GDM1 (cell line): ENCODE data around the gene FAM229A.

Experiments used
- DNase-seq: peaks from one replicate; lab custom pipeline; 2025; lab: John Stamatoyannopoulos, UW

Gene FAM229A

DNA sequence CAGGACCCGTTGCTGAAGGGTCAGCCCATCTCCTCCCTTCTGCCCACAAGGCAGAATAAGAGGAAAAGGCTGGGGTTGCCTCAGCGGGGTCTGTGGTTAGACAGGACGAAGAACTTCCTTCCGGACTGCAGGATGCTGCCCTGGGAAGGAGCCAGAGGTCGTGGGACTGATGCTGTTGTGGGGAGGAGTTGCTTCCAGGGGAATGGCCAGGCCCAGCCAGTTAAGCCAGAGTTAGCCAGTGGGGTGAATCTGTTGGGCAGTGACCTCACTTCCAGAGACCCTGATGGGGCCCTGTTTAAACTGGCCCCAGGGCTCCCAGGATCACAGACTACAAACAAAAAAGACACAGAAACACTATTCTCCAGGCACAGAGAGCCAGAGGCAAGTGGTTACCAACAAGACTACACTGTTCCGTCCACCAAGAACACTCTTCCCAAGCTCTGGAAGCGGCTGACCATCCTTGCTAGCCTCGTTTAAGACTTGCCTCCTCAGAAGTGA, 13.0 kb downstream of the FAM229A start:
- DNase-seq, result peak; percentile 68

GRCh38 chr1:32346532-32347157, 15.6 kb downstream of the FAM229A start:
- DNase-seq, result no peak

DNA sequence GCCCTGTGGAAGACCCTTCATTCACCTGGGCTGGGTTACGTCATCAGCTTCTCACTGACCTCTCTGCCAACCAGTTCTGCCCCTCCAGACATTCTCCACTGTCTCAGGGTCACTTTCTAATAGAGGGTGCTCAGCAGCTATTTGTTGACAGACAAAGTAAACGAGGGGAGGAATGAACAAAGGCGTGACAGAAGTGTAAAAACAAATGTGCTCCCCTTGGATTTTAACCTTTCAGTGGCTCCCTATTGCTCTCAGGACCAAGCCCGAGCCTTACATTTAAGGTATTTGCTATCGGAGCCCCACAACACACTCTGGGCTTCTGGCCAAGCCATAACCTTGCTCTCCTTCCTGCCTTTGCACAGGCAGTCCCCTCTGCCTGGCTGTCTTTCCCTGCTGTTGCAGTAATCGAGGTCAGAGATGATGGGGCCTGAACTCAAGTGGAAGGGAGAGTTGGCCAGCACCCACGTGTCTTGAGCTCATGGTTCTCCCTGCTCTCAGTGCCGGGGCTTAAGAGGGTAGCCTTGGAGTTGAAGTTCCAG, 16.9 kb downstream of the FAM229A start:
- DNase-seq, result peak; percentile 51

- no peak for DNase-seq
These were observed 19.6 kb downstream of the FAM229A start for GRCh38 chr1:32342704-32343103.

DNA sequence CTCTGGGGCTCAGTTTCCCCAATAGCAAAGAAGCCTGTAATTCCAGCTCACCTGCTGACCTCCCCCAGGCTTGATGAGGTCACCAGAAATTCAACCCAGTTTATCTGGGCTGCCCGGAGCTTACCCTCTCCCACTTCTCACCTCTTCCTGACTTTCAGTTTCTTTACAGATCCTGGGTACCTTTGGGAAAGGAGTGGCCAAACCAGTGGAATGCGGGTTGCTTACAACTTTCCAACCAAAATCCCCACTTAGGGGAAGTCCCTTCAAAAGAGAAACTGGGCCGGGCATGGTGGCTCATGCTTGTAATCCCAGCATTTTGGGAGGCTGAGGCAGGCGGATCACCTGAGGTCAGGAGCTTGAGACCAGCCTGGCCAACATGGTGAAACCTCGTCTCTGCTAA, 20.3 kb downstream of the FAM229A start:
- DNase-seq, result no peak

DNA sequence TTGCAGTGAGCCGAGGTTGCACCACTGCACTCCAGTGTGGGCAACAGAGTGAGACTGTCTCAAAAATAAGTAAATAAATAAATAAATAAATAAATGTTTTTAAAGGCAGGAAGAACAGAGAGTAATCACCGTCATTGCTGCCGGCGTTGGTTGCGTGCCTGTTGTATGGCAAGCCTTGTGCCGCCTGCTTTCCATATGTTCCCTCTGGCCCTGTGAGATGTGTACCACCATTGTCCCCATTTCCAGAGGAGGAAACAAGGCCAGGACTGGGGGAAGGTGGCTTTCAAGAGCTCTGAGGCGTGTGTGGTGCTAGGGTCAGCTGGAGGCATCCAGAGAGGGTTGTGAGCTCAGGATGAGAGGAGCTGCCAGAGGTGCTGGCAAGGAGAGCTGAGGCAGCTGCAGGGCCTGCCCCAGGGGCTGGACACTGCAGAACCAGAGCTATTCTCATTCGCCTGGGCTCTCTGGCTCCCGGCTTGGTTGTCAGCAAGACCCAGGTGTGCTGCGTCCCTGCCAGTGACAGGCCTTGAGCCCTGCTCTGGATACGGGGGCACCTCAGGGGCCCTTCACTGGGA, 21.0 kb downstream of the FAM229A start:
- no peak for DNase-seq

GRCh38 chr1:32339363-32339978, 22.8 kb downstream of the FAM229A start:
- peak; percentile 50 for DNase-seq

GRCh38 chr1:32338637-32339145, 23.6 kb downstream of the FAM229A start:
- DNase-seq, result no peak

GRCh38 chr1:32337855-32338636, 24.2 kb downstream of the FAM229A start:
- peak; percentile 64 for DNase-seq

DNA sequence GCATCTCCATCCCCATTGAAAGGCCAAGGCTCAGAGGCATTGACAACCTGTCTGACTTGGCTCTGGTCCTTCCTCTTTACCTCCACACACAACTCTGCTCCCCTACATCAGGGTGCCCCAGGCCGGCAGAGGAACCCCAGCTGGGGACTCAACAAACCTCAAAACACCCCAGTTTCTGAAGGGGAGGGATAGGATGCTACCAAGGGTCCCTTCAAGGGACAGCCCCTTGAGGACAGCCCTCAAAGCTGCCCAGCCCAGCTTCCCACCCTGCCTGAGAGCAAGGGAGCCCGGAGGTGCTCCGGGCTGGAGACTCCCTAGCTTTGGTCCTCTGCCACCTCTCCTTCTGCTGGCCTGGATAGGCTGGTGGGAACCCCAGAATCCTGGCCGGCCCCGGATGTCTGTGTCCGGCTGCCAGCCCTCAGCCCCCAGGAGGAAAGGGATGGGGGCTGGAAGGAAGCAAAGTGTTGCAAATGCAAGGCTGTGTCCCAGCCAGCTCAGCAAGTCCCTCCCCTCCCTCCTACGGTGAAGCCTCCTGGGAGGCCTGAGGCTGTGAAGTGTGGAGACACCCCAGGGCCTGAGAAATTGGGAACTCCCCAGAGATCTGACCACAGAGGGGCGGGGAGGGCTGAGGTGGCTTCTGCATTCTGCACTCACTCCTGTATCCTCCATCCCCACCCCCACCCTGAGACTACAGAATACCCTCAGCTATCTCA, 25.2 kb downstream of the FAM229A start:
- DNase-seq, result peak; percentile 67

GRCh38 chr1:32336591-32336932, 25.7 kb downstream of the FAM229A start:
- no peak for DNase-seq

DNA sequence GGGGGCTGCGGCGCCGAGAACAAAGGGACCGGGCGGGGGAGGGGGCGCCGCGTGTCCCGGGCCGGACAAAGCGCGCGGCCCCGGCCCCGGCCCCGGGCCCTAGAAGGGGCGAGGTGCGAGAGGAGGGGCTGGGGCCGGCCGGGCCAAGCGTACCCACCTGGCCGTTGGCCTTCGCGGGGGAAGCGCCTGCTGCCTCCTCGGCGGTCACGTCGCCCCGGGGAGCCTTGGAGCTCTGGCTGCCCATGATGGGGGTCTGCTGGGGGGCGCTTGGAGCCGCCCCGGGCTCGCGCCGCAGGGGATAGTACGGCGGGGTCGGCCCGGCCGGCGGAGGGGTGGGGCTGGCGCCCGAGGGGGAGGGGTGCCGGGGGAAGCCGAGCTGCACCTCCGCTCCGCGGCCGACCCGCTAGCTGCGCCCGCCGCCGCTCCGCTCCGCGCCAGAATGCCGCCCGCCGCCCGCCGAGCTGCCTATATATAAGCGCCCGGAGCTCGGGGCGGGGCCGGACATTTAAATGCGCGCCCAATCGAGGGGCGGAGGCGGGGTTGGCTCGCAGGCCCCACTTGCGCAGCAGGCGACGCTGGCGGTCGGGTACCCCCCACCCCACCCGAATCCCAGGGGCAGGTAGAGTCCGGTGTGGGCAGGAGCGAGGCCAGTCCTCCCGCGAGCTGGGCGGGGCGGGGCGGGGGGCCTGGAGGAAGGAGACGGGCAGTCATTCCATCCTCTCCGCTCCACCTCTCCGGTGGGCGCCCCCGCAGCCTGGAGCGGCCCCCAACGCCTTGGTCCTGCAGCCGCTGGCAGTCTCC, 26.3 kb downstream of the FAM229A start, which contains the start of gene MARCKSL1:
Gene MARCKSL1, minus strand, starts transcription at position 444 of the 801 bp plus-strand sequence. Its CDS starts 200 bp downstream, at position 244.
- peak; percentile 53 for DNase-seq

DNA sequence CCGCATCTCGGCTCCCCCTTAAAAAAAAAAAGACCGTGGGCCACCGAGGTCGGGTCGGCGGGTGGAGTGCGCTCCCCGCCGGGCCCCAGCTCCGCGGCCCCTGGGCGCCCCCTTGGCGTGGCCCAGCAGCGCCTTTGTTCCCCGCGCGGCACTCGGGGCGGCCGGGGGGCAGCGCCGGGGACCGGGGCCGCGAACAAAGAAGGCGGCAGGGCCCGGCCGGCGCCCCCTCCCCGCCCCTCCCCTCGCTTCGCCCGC, 26.8 kb downstream of the FAM229A start:
- DNase-seq, result no peak

GRCh38 chr1:32334864-32335534, 27.3 kb downstream of the FAM229A start:
- DNase-seq, result peak; percentile 44

- DNase-seq, result no peak
These were observed 27.9 kb downstream of the FAM229A start for GRCh38 chr1:32334274-32334861.

DNA sequence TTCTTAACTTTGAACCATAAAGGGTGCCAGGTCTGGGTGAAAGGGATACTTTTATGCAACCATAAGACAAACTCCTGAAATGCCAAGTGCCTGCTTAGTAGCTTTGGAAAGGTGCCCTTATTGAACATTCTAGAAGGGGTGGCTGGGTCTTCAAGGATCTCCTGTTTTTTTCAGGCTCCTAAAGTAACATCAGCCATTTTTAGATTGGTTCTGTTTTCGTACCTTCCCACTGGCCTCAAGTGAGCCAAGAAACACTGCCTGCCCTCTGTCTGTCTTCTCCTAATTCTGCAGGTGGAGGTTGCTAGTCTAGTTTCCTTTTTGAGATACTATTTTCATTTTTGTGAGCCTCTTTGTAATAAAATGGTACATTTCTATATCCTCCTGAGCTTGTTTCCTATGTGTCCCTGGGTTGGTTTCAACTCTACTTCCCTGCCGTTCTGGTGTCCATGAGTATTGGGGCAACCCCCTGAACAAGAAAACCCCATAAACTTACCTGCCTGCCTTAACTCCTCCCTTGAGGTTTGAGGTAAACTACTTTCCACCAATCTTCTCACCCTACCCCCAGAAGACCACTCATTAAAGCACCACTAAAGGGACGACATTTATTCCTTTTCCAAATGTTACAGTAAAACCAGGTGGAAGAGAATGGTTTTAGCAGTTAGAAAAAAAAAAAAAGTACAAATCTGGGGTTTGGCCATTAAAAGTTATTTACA, 28.9 kb downstream of the FAM229A start:
- no peak for DNase-seq

DNA sequence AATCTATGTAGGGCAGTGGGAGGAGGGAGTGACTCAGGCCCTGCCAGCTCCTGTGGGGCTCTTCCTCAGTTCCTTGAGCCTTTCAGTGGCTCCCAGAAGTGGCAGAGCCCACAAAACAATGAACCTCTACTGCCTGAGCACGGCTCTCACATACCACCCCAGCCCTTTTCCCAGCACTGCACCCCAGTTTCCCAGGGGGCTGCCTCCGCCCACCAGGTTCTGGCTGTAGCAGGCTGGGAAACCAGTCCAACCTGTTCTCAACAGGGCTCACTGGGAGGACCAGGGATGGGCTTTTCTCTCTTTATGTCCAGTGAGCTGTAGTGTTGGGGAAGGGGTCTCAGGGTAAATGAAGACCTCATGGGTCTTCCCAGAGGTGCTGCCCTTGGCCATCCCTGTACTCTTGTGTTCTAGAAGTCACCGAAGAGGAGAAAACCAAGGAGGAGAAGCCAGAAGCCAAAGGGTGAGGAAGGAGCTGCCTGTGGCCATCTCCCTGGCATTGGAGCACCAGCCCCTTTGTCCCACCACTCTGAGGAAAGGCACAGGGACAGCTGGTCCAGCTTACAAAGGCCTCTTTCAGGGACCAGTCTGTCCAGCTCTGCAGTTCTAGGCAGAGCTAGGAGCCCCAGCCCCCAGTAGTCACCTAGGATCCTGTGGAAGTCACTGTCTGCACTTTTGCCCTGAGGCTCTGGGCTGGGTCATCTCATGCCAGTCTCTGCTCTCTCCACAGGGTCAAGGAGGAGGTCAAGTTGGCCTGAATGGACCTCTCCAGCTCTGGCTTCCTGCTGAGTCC, 29.8 kb downstream of the FAM229A start:
- no peak for DNase-seq

DNA sequence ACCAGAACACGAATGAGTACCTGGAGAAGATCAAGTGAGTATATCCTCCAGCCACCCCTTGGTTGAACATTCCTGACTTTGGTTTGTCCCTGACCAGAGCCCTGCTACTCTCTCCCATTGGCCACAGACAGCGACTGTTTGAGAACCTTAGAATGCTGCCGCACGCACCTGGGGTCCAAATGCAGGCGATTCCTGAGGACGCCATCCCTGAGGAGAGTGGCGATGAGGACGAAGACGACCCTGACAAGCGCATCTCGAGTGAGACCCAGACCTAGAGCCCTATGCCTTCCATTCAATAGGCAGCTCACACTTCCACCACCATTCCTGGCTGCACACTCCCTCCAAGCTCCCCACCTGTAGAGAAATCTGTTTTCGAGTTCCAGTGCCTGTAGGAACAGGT, 30.7 kb downstream of the FAM229A start:
- DNase-seq, result no peak
